Muscle of leg (tissue), 11 donors: ENCODE data around the gene CEP131. TPM values are rescaled to one million over a fixed set of nuclear protein-coding genes. Genes with fewer than 3 reads are reported as not detected.

Experiments used
- DNase-seq: peaks from one replicate; pipeline ENCODE4 v3.0.0; 2013
- H3K27ac ChIP-seq: one replicate; pipeline ENCODE4 v1.5.1; 2013; ENCODE audit warnings: mild to moderate bottlenecking, low read length, control low read depth
- H3K27me3 ChIP-seq: one replicate; pipeline ENCODE4 v1.6.1; 2013; ENCODE audit warnings: low read length; ENCODE audit not compliant: control insufficient read depth, insufficient read depth
- H3K36me3 ChIP-seq: one replicate; pipeline ENCODE4 v1.6.1; 2013; ENCODE audit warnings: low read length; ENCODE audit not compliant: control insufficient read depth, insufficient read depth
- H3K4me1 ChIP-seq: one replicate; pipeline ENCODE4 v1.6.1; 2013; ENCODE audit warnings: low read length; ENCODE audit not compliant: control insufficient read depth, insufficient read depth
- H3K4me3 ChIP-seq: one replicate; pipeline ENCODE4 v1.5.1; 2013; ENCODE audit warnings: low read length, control low read depth
- H3K9me3 ChIP-seq: replicated peaks from 2 replicates; pipeline ENCODE4 v1.6.1; 2013; ENCODE audit warnings: low read depth, low read length; ENCODE audit not compliant: control insufficient read depth
- WGBS: methylation state at CpG from one replicate; pipeline ENCODE4 v1.1.5; 2013; ENCODE audit warnings: missing lambda C conversion rate; ENCODE audit not compliant: insufficient coverage; 5-methylcytosine and 5-hydroxymethylcytosine counted together
- polyA plus RNA-seq, 8 donors: library from polyadenylated mRNA; unstranded; fragments of 120-200 nt; gene quantifications; one replicate each; pipeline versions ENCODE4 v1.2.1 to v1.2.3, GENCODE V29; 2013; ENCODE audit warnings: inconsistent platforms in 1 of 8, low replicate concordance in 1 of 8; ENCODE audit not compliant: insufficient read length in 8 of 8, insufficient read depth in 1 of 8
- total RNA-seq: library from RNA; stranded (reverse); fragments of 120-200 nt; gene quantifications from one replicate; pipeline ENCODE4 v1.2.4, GENCODE V29; 2013

CEP131 gene
- total and polyA plus RNA-seq, 9 donors = 8.3 to 16.4 (median 13.5) TPM

DNA sequence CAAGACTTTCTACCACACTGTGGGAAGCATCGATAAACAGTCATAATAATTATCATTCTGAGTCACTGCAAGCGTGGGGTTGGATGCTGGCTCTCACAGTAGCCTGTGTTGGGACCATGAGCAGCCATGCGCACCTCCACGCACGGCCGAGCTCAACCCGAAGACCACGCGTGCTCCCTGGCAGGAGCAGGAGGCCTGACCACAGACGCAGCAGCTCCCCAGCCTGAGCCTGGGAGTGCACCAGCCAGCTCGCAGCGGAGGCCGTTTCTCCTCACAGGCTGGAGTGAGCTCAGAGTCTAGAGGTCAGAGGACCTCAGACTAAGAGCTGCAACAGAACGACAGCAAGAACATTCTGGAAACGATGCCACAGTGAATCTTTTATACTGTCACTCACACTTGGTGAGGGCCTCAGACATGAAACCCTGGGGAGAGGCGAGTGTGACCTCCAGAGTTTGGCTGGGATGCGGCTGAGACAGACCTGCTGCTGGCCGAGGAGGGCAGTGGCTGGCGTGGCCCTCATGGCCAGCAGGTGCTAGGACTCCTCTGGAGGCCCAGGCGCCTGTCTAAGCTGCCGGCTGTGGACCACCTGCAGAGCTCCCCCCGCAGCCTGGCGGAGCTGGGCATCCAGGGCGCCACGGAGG, 22.4 kb upstream of the CEP131 start:
- DNase-seq = no peak
- 75% methylated on average over 25 of the region's 25 CpGs for WGBS
- Histone ChIP-seq H3K4me1 (peaks cover 9% of the 10 kb centered on the region), H3K27me3 (no peaks in the 10 kb centered on the region), H3K4me3 (no peak overlapping the region), H3K36me3 (peaks cover 25% of the 10 kb centered on the region), H3K9me3 (no peaks in the 10 kb centered on the region), H3K27ac (no peak overlapping the region)

GRCh38 chr17:81244358-81245023, 21.7 kb upstream of the CEP131 start:
- no peaks in the 10 kb centered on the region for H3K27me3 ChIP-seq
- WGBS = 54% methylated on average over 22 of the region's 24 CpGs
- no peak for DNase-seq
- H3K27ac ChIP-seq = no peak overlapping the region
- peaks cover 19% of the 10 kb centered on the region for H3K36me3 ChIP-seq
- H3K9me3 ChIP-seq = no peaks in the 10 kb centered on the region
- H3K4me3 ChIP-seq = no peak overlapping the region
- H3K4me1 ChIP-seq = peaks cover 14% of the 10 kb centered on the region

DNA sequence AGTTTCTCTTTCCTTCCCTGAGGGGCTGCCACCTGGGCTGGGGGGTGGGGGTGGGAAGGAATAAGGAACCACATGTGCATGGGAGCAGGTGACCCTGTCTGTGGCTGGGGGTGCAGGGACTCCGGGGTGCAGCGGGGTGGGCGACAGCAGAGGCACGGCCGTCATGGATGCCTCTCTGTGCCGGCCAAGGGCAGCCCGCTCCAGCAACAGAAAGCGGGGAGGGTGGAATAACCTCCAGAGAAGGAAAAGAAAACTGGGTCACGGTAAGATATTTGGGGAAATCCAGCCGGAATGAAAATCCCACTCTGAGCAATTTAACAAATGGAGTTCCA, 20.5 kb upstream of the CEP131 start:
- Histone ChIP-seq H3K36me3 (peaks cover 14% of the 10 kb centered on the region), H3K27me3 (no peaks in the 10 kb centered on the region), H3K4me3 (no peak overlapping the region), H3K9me3 (no peaks in the 10 kb centered on the region), H3K4me1 (peaks cover 14% of the 10 kb centered on the region), H3K27ac (no peak overlapping the region)
- DNase-seq = no peak
- WGBS = 63% methylated on average over 2 of the region's 10 CpGs

GRCh38 chr17:81242421-81243332, 19.9 kb upstream of the CEP131 start:
- H3K27ac ChIP-seq = no peak overlapping the region
- no peak overlapping the region for H3K4me3 ChIP-seq
- no peaks in the 10 kb centered on the region for H3K9me3 ChIP-seq
- peaks cover 20% of the 10 kb centered on the region for H3K4me1 ChIP-seq
- no peak for DNase-seq
- peaks cover 14% of the 10 kb centered on the region for H3K36me3 ChIP-seq
- no peaks in the 10 kb centered on the region for H3K27me3 ChIP-seq
- 61% methylated on average over 26 of the region's 33 CpGs for WGBS

DNA sequence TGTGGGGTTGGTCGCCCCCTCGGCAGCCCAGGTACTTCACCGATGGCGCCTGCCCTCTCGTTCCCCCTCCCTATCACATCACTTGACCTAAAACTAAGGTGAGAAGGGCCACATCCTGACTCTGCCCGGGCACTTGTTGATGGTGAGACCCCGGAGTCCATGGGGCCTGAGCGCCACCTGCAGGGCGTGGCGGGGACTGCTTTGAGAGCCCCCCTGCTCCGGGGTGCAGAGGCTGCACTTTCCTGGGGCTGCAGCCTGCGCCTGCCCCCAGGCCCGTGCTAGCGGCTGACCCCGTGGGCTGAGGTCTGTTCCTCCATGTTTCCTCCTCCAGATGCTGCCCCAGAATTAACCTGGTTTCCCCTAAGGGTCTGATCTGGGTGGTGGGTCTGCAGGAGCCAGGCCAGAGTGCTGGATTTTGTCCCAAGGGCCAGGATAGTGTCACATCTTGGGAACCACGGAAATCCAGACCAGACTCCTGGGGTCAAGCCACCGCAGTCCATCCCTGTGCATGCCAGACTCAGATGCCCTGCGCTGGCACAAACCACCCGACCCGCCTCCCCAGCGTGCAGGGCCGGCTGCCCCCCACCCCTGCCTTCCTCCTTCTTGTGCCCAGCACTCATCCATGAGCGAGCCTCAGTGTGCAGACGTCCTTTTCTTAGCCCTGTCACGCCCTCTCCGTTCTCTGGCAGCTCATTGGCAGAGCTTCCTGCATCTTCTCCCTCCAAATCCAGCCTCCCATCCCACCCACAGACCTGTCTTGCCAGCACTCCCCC, 19.1 kb upstream of the CEP131 start:
- H3K27me3 ChIP-seq = no peaks in the 10 kb centered on the region
- WGBS = 36% methylated on average over 22 of the region's 26 CpGs
- H3K9me3 ChIP-seq = no peaks in the 10 kb centered on the region
- peaks cover 14% of the 10 kb centered on the region for H3K36me3 ChIP-seq
- no peak for DNase-seq
- H3K4me3 ChIP-seq = no peak overlapping the region
- no peak overlapping the region for H3K27ac ChIP-seq
- H3K4me1 ChIP-seq = peaks cover 27% of the 10 kb centered on the region

GRCh38 chr17:81241203-81241602, 18.4 kb upstream of the CEP131 start:
- 83% methylated on average over 8 of the region's 10 CpGs for WGBS
- no peaks in the 10 kb centered on the region for H3K9me3 ChIP-seq
- no peak for DNase-seq
- H3K4me1 ChIP-seq = peaks cover 27% of the 10 kb centered on the region
- H3K27ac ChIP-seq = no peak overlapping the region
- H3K27me3 ChIP-seq = no peaks in the 10 kb centered on the region
- peaks cover 18% of the 10 kb centered on the region for H3K36me3 ChIP-seq
- no peak overlapping the region for H3K4me3 ChIP-seq

DNA sequence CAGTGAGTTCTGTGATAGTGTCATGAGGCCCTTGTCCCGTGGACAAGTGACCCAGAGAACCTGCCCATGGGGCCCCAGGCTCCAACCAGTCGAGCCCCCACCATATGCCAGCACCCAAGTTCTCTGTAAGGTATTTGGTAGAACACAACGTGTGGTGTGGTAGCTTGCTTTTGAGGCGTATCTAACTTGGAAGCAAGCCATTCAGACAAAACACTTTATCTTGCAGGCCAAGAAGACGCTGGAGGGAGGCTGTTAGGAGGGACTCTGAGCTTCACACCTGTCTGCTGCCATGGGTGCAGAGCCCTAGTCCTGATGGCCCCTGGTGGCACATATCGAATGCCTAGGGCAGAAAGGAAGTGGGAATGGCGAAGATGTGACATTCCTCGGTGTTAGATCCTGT, 18.0 kb upstream of the CEP131 start:
- H3K27ac ChIP-seq = no peak overlapping the region
- 82% methylated on average over 5 of the region's 8 CpGs for WGBS
- peaks cover 20% of the 10 kb centered on the region for H3K36me3 ChIP-seq
- H3K9me3 ChIP-seq = no peaks in the 10 kb centered on the region
- no peak for DNase-seq
- H3K4me1 ChIP-seq = peaks cover 27% of the 10 kb centered on the region
- no peaks in the 10 kb centered on the region for H3K27me3 ChIP-seq
- H3K4me3 ChIP-seq = no peak overlapping the region

DNA sequence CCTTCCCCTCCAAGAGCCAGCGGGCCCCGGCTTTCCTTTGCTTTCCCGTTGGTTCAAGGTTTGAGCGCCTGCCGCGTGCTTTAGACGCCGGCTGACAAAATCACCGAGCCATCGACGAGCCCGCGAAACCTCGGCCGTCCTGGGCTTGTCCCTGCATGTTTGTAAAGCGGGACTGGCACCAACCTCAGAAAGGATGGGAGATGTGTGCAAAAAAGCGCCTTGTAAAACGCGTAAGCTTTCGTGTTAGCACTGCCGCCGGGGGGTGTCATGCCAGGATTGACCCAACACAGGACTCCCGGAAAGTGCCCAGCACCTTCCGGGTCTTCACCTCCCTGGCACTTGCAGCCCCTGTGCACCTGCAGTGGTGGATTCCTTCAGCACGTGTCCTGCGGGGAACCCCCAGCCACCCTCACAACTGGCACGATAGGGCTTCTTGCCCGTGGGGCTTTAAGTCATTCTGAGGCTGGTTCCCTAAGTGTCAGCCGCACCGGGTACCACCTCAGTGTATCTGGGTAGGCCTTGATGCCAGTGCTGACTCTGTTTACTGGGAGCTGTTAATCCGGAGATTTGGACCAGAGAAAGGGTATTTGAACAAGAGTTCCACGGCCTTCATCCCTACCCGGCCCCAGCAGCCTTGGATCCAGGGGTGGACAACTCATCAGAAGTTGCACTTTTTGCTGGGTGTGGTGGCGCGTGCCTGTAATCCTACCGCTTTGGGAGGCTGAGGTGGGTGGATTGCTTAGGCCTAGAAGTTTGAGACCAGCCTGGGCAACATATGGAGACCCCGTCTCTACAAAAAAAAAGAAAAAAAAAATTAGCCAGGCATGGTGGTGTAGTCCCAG, 17.2 kb upstream of the CEP131 start:
- H3K4me1 ChIP-seq = peaks cover 27% of the 10 kb centered on the region
- H3K27ac ChIP-seq = peak overlapping the region; percentile 29
- no peaks in the 10 kb centered on the region for H3K9me3 ChIP-seq
- 12% methylated on average over 33 of the region's 37 CpGs for WGBS
- no peaks in the 10 kb centered on the region for H3K27me3 ChIP-seq
- peak overlapping the region; percentile 79 for H3K4me3 ChIP-seq
- DNase-seq = no peak
- H3K36me3 ChIP-seq = peaks cover 20% of the 10 kb centered on the region
